Omental fat pad (tissue), 4 donors: ENCODE results near the gene STAC2. TPM values are rescaled to one million over a fixed set of nuclear protein-coding genes. Genes with fewer than 3 reads are reported as not detected.

ENCODE experiments used
- ATAC-seq: fragments of 150-250 bp; one replicate; pipeline ENCODE4 v1.9.1; 2016; ENCODE audit warnings: mild to moderate bottlenecking, moderate library complexity; ENCODE audit not compliant: low FRiP score
- DNase-seq: peaks from one replicate; pipeline ENCODE4 v3.0.0-alpha.2; 2019; ENCODE audit warnings: low spot score
- total RNA-seq, 4 donors: library from RNA; depleted of rRNA; stranded (reverse); fragments of >200 nt; gene quantifications; one replicate each; pipeline ENCODE4 v1.1.0, GENCODE V29; 2016
- TF ChIP-seq, protein P1 (sequence below), 3 donors: fragments of 450-650 bp; IDR thresholded peaks; one replicate each; pipeline ENCODE4 v1.5.1; 2016 to 2017; ENCODE audit warnings: antibody characterized with exemption in 3 of 3, mild to moderate bottlenecking in 3 of 3, moderate library complexity in 2 of 3

STAC2 gene
- total RNA-seq, 4 donors from 2014 or later = 0.56 to 0.60 TPM; not detected in 2

GRCh38 chr17:39208893-39209292, 16.9 kb downstream of the STAC2 start:
- TF ChIP-seq, protein P1, sequence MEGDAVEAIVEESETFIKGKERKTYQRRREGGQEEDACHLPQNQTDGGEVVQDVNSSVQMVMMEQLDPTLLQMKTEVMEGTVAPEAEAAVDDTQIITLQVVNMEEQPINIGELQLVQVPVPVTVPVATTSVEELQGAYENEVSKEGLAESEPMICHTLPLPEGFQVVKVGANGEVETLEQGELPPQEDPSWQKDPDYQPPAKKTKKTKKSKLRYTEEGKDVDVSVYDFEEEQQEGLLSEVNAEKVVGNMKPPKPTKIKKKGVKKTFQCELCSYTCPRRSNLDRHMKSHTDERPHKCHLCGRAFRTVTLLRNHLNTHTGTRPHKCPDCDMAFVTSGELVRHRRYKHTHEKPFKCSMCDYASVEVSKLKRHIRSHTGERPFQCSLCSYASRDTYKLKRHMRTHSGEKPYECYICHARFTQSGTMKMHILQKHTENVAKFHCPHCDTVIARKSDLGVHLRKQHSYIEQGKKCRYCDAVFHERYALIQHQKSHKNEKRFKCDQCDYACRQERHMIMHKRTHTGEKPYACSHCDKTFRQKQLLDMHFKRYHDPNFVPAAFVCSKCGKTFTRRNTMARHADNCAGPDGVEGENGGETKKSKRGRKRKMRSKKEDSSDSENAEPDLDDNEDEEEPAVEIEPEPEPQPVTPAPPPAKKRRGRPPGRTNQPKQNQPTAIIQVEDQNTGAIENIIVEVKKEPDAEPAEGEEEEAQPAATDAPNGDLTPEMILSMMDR (IDR thresholded peaks at IDR 0.05) = no peak
- DNase-seq (no peak), ATAC-seq (no peak)

GRCh38 chr17:39208136-39208535, 17.6 kb downstream of the STAC2 start:
- TF ChIP-seq, protein P1 (IDR thresholded peaks at IDR 0.05) = no peak
- DNase-seq = no peak
- ATAC-seq = no peak

DNA sequence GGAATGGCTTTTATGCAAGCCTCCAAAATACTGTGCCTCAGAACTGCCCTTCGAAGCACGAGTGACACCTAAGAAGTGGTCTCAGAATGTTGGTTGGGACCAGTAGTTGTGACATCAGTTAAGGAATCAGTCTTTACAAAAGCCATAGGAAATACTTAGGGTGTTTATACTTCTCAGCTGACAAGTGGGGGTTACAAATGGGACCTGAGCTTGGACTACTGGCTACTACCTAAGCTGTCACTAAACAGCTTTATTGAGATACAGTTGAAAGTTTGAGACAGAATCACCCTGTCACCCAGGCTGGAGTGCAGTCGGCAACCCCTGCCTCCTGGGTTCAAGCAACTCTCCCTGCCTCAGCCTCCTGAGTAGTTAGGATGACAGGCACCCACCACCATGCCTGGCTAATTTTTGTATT, 20.6 kb downstream of the STAC2 start:
- ATAC-seq (no peak), DNase-seq (no peak)
- TF ChIP-seq, protein P1 (IDR thresholded peaks at IDR 0.05) = no peak

DNA sequence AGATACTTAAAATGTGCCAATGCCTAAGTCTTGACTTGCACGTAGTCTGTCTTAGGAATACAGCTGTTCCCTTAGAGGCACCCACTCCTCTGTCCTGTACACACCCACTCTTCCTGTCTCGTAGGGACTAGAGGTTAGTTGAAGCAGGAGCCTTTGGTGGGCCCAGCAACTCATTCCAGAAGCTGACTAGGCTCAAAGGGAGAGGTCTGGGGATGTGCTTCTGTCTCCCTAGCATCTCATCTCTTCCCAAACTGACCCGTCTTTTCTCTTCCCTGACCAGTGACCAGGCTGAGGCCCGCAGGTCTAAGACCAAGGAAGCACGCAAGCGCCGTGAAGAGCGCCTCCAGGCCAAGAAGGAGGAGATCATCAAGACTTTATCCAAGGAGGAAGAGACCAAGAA, 21.5 kb downstream of the STAC2 start:
- ATAC-seq = no peak

GRCh38 chr17:39200957-39201510, 24.7 kb downstream of the STAC2 start:
- DNase-seq (no peak), ATAC-seq (no peak)
- TF ChIP-seq, protein P1 (IDR thresholded peaks at IDR 0.05) = no peak

More for the DNA sequence above, 21.5 kb downstream of the STAC2 start:
- no peak for DNase-seq
- TF ChIP-seq, protein P1 (IDR thresholded peaks at IDR 0.05) = no peak

- TF ChIP-seq, protein P1 (IDR thresholded peaks at IDR 0.05) = no peak
- DNase-seq (no peak), ATAC-seq (peak; percentile 68)
These were observed 25.5 kb downstream of the STAC2 start, which contains the start of gene RPL19 for GRCh38 chr17:39200070-39200879. Gene RPL19, plus strand, starts transcription at chr17:39200283. Its CDS starts 62 bp downstream, at chr17:39200345.

DNA sequence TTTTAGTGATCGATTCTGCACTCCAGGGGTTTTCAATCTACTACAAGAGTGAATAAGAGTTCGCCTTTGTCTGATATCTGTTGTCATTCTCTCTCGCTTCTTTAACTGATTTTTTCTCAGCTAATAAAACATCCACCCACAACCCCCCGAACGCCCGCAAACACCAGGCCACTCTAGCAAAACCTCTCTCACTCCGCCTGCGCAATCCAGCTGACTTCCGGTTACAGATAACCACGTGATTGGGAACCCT, 26.0 kb downstream of the STAC2 start:
- peak; percentile 75 for DNase-seq
- TF ChIP-seq, protein P1 (IDR thresholded peaks at IDR 0.05) = no peak
- ATAC-seq = peak; percentile 68
